IMR-90 (cell line): ENCODE measurements around the gene CMA1.

Experiments
- CEBPB ChIP-seq: IDR thresholded peaks from 2 replicates; pipeline ENCODE4 v1.6.1; 2012; ENCODE audit warnings: low read depth, low read length, improper control_type of control experiment
- CHD1 ChIP-seq: IDR thresholded peaks from 2 replicates; pipeline ENCODE4 v1.6.1; 2012; ENCODE audit warnings: low read depth, low read length, improper control_type of control experiment
- CTCF ChIP-seq: conservative IDR thresholded peaks from 2 replicates; pipeline ENCODE4 v1.5.1; 2012; ENCODE audit warnings: mild to moderate bottlenecking, low read depth, low read length, improper control_type of control experiment
- MXI1 ChIP-seq: IDR thresholded peaks from 2 replicates; pipeline ENCODE4 v1.6.1; 2012; ENCODE audit warnings: low read depth, mild to moderate bottlenecking, low read length, moderate library complexity, borderline replicate concordance
- POLR2A ChIP-seq: IDR thresholded peaks from 2 replicates; pipeline ENCODE4 v1.6.1; 2012; ENCODE audit warnings: mild to moderate bottlenecking, low read depth, low read length
- RAD21 ChIP-seq: IDR thresholded peaks from 2 replicates; pipeline ENCODE4 v1.6.1; 2012; ENCODE audit warnings: low read length, improper control_type of control experiment
- RFX5 ChIP-seq: IDR thresholded peaks from 2 replicates; pipeline ENCODE4 v1.8.0; 2012; ENCODE audit warnings: low read depth, mild to moderate bottlenecking, low read length, moderate library complexity
- SMC3 ChIP-seq: fragments of 150-350 bp; IDR thresholded peaks from 2 replicates; pipeline ENCODE4 v1.6.1; 2016; ENCODE audit warnings: low read depth, mild to moderate bottlenecking, antibody characterized with exemption, low read length, moderate library complexity

GRCh38 chr14:24463017-24463883 is 44.8 kb downstream of the CMA1 start:
- TF ChIP-seq CTCF = no peak
- TF ChIP-seq RAD21 = no peak
- TF ChIP-seq CEBPB = no peak
- no peak for TF ChIP-seq POLR2A
- TF ChIP-seq SMC3 = no peak
- no peak for TF ChIP-seq RFX5
- TF ChIP-seq CHD1 = no peak
- TF ChIP-seq MXI1 = no peak
